Dermis microvascular lymphatic vessel endothelial cell (primary cell): ENCODE data around the gene HERPUD2. TPM values are rescaled to one million over a fixed set of nuclear protein-coding genes. Genes with fewer than 3 reads are reported as not detected.
"Not testable (repeated sequence)": the region's sequence is repeated elsewhere in the genome, so short reads cannot be mapped to it uniquely, and the experiment has no call there.

ENCODE experiments used
- DNase-seq, 2 donors: peaks; one replicate each; pipeline versions ENCODE4 v3.0.0 to v3.0.0-alpha.2; 2010; ENCODE audit warnings: low read depth in 2 of 2
- total RNA-seq: library from RNA; depleted of rRNA; stranded (reverse); fragments of >200 nt; gene quantifications from 2 replicates; pipeline ENCODE4 v1.2.1, GENCODE V29; 2014

HERPUD2 gene
- total RNA-seq, 1 donor from 2014 or later = 21.7 TPM

DNA sequence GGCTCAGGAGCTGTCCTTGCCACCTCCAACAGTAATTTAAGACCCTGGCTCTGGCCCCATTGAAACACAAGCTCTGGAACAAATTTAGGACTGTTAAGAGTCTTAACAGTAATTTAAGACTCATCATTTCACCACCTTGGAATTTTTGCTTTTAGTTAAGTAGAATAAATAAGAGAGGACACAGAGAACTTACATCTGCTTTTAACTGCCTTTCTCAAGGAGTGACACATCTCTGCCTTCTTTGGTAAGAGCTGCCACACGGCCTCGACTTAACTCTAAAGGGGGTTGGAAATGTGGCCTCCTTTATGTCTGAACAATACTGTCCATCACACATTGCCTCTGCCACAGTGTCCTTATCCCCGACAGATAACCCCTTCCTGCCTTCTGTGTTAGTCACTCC lies 77.9 kb downstream of the HERPUD2 start:
- DNase-seq = no peak

DNA sequence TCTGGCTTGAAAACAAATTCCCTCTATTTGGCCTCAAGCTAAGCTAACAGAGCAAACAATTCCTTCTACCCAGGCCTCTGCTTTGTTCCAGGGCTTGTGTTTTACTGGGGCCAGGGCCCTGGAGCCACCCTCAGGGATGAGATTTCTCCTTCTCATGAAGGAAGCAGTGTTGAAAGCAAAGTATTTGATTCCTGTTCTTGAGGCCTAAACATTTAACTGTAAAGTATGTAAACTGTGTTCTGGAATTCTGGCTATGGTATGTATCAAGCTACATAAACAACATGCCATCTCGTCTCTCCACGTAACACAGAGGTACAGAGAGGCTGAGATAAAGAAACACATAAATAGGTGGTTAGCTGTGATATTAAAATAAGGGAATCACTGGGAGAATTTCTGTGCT lies 81.8 kb downstream of the HERPUD2 start:
- DNase-seq = no peak

GRCh38 chr7:35605760-35606159 lies 89.2 kb downstream of the HERPUD2 start:
- peak in 1 of 2 donors; percentile 59 for DNase-seq

DNA sequence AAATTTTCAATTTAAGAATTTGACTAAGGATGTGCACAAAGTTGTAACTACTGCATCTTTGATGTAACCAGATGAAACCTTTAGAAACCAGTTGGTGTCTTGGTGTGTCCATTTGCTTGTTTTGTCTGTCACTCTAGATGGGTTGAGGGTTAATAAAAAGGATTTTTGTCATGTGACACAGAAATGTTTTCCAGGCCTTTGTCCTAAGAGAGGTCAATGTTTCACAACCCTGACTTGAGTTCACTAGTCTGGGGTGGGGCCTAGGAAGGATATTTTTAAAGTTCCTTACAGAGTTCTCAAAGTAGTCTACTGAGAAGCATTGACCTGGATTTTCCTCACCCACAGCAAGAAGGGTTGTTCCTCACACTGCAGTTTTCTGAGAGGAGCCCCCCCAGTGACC lies 90.3 kb downstream of the HERPUD2 start:
- DNase-seq = no peak

DNA sequence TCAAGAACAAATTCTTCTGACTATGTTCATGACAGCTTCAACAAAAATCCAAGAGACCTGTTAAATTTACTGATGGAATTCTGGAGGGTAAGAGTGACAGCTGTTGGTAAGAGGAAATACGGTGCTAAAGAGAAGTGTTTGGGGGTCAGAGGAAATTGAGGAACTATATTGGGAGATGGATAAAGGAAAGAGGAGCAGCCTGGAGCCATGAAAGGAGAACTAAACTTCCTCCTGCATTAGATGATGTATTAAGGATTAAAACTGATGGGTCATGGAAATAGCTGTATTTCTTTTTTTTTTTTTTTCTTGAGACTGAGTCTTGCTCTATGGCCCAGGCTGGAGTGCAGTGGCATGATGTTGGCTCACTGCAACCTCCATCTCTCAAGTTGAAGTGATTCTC lies 95.3 kb downstream of the HERPUD2 start:
- DNase-seq = no peak

DNA sequence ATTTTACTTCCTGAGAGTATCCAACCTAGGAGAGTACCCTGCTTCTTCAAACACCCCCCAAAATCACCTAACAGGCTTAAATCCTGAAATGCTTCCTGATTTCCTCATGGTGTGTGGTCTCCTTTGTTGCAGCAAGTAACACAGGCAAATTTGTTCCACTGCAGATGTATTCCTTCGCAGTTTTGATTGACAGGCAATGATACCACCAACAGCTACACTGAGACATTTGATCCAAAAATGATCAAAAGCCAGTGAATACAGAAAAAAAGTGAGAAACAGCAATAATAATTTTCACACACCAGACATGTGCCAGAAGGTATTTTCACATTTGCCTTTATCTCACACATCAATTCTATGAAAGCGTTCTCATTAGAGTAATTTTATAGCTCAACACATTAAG lies 95.9 kb downstream of the HERPUD2 start:
- no peak for DNase-seq

GRCh38 chr7:35596061-35596460 lies 98.9 kb downstream of the HERPUD2 start:
- peak in 1 of 2 donors; percentile 32 for DNase-seq

- DNase-seq = peak in 1 of 2 donors; percentile 6
Measured at GRCh38 chr7:35593899-35594298, 101.0 kb downstream of the HERPUD2 start.

DNA sequence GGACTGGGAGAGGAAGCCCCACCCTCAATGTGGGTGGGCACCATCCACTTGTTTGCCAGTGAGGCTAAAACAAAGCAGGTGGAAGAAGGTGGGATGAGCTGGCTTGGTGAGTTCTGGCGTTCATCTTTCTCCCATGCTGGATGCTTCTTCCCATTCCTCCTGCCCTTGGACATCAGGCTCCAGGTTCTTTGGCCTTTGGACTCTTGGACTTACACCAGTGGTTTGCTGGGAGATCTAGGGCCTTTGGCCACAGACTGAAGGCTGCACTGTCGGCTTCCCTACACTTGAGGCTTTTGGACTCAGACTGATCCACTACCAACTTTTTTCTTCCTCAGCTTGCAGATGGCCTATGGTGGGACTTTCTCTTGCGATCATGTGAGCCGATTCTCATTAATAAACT lies 106.3 kb downstream of the HERPUD2 start:
- no peak for DNase-seq

DNA sequence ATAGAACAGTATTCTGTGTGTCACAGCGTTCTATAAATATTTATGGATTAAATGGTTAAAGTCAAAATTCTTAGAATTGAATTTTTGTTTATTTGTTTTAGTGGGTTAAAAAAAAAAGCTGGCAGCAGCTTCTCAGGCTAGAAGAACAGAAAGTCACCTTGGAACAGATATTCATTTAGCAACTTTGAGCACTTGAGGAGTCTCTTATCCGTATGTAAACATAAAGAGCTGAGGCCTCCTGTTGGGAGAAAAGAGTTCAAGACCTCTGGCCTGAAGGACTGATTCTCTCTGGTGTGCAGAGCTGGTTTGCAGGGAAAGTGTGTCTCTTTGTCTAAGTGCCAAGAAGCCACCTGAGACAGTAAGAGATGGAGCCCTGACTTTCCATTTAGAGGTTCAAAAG lies 109.9 kb downstream of the HERPUD2 start:
- DNase-seq = no peak

GRCh38 chr7:35584533-35584932 lies 110.4 kb downstream of the HERPUD2 start:
- not testable (repeated sequence) for DNase-seq

Other genes with a start within 250 kb of the HERPUD2 start
- gene SEPTIN7, start 105.9 kb upstream of the HERPUD2 start, total RNA-seq = 75.9 and 96.0 TPM in 2 replicates